T1000 (cell line): ENCODE results near the gene CCDC3.
"Not testable (repeated sequence)": the region's sequence is repeated elsewhere in the genome, so short reads cannot be mapped to it uniquely, and the experiment has no call there.

Experiments used
- DNase-seq: peaks from one replicate; lab custom pipeline; 2025; ENCODE audit warnings: mixed read lengths; lab: John Stamatoyannopoulos, UW

CCDC3 gene

DNA sequence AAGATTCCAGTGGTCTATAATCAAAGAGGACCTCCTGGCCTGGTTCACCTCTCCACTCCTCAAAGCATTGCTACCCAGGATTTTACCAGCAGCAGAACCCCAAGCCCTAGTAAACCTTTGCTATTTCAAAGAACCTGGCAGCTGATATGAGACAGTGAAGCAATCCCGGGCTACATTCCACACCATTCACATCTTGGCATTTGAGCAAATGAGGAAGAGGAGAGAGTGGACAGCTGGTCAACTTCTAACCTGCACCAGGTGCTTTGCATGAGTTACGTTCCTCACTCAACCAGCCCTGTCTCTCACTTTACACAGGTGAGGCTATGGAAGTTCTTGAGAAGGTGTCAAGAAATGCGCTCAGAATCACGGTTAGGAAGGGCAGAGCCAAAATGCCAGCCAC lies 1.1 kb downstream of the CCDC3 start:
- DNase-seq: no peak

DNA sequence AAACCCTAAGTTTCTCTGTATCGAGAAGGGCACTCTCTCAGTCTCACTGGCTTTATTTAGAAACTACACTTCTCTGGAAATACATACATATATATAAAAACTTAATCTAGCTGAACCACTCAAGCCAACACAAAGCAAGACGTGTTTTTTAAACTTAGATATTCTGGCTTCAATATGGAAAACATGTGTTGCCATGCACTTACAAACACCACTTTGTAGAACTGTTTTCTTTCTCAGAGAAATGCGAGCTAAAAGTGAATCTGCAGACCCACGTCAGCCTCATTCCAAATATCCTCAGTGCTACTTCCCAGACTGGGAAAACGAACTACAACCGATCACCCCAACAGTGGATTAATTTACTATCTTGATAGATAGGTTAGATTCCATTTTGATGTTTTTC lies 1.7 kb downstream of the CCDC3 start:
- no peak for DNase-seq

DNA sequence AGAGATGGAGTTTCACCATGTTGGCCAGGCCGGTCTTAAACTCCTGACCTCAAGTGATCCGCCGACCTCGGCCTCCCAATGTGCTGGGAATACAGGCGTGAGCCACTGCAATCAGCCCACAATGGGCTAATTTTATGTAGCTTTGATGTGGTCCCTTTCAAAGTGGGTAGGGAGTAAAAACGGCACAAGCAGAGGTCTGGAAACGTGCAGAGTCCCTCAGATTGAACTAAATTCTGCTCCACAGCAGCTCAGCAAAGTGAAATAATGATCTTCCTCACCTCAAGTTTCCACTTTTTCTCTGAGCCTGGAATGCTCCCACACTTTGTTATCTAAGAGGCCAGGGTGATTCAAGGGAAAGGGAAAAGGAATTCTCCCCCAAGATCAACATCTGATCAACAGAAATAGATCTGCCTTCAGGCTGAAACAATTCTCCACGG lies 6.1 kb downstream of the CCDC3 start:
- DNase-seq: no peak

DNA sequence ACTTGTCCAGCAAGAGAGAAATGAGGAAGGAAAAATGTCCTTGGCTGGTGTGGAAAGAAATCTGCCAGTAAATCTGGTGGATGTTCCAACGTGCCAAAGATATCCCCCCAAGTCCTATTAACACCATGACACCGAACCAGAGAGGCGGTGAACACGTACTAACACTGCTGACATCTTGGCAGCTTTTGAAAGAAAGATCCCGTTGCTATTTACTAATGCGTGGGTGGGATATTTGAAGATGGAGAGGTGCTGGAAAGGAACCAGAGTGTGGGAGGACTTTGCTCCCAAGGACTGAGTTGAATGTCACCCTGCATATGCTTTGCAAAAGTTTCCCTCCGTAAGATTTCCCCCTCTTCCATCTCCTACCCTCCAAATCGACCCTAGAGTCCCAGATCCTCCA lies 7.9 kb downstream of the CCDC3 start:
- no peak for DNase-seq

DNA sequence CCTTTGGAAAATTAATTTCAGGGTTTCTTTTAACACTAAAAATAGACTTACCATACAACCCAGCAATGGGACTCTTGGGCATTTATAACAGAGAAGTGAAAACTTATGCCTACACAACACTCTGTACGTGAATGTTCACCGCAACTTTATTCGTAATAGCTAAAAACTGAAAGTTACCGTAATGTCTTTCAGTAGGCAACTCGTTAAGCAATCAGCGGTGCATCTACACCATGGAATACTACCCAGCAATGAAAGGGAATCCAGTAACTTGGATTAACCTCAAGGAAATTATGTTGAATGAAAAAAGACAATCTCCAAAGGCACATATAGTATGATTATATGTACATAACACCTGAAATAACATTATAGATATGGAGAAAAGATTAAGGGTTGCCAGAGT lies 16.2 kb downstream of the CCDC3 start:
- no peak for DNase-seq

DNA sequence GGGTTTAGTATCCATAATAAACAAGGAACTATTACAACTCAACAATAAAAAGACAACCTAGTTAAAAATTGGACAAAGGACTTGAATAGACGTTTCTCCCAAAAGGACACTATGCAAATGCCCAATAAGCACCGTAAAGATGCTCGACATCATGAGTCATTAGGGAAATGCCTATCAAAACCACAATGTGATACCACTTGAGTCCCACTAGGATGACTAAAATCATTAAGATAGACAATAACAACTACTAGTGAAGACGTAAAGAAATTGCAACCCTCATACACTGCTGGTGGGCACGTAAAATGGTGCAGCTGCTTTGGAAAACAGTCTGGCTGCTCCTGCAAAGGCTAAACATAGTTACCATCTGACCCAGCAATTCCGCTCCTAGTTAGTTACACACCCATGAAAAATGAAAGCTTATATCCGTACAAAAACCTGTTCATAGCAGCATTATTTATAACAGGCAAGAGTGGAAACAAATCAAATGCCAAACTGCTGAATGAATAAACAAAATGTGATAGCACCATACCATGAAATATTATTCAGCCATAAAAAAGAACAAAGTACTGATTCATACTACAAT lies 17.3 kb downstream of the CCDC3 start:
- no peak for DNase-seq

DNA sequence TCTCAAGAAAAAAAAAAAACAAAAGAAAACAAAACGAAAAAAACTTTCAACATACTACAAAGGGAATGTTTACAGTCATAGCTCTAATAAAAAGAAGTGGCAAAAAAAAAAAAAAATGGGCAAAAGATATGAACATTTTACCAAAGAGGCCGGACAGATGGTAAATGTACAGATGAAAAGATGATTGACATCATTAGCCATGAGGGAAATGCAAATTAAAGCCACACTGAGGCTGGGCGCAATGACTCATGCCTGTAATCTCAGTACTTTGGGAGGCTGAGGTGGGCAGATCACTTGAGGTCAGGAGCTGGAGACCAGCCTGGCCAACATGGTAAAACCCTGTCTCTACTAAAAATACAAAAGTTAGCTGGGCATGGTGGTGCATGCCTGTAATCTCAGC lies 17.9 kb downstream of the CCDC3 start:
- DNase-seq: not testable (repeated sequence)

DNA sequence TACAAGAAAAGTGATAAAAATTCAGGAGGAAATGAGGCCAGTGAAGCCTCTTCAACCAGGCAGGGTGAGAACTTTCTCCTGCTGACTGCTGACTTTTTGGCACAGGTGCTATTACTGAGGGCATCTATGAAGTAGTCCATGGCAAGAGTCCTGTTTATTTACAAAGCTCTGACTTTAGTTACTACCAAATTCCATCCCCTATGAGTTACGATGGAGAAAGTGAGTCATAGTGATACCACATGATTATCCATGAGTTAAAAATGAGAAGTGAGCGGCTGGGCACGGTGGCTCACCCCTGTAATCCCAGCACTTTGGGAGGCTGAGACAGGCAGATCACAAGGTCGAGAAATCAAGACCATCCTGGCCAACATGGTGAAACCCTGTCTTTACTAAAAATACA lies 19.9 kb downstream of the CCDC3 start:
- DNase-seq: no peak

DNA sequence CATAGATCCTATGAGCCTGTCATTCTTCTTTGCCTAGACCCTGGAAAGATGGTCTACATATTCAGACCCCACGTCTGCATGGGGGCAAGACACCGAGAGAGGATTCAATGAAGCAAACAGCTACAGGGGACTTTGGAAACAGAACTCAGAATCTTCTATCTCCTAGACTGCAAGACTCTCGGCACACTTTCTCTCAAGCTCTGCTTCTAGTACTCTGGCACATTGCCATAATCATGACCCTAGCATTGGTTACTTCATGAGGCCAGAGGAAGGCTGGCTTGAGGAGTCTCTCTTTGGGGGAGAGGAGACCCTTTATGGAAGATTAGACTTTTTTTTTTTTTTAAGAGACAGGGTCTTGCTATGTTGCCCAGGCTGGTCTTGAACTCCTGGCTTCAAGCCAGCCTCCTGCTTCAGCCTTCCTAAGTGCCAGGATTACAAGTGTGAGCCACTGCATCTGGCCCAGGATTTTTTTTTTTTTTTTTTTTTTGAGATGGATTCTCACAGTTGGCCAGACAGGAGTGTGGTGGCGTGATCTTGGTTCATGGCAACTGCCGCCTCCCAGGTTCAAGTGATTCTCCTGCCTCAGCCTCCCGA lies 20.7 kb downstream of the CCDC3 start:
- DNase-seq: no peak

DNA sequence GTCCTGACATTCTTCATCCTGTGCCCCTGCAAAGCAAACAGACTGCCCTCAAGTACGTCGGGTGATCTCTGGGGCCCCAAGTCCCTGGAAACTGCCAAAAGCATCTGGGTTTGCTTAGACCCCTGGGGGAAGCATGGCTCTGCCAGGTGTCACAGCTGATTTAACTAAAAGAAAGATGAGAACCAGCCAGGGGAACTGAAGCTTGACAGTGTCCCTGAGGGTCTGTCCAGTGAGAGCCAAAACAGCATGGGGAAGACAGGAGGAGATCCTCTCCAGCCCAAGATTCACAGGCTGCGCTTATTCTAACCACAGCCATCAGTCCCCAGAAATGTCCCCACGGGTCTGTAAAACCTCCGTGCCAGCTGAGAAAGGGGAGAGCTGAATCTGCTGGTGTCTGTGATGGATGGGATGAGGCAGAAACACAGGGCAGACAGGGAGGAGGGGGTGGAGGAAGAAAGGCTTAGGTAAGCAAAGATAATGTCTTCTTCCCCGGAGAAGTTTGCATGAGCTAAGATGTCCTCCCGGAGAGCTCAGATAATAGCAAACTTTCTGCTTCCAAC lies 21.3 kb downstream of the CCDC3 start:
- DNase-seq: no peak

DNA sequence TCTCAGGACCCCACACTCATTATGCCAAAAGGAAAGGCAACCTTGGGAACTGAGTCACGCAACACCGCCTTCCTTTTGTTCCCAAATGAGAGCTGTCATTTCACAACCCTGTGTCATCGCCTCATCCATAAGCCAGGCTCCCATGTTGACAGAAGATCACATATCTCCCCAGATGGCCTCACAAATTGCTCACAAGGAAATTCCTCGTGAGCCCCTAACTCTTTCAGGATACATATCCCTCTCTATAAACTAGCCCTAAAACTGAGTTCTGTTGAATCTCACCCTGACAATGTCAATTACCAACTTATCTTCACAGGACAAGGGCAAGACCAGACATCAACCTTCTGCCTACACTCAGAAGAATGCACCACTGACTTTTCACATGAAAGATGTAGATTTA lies 22.6 kb downstream of the CCDC3 start:
- DNase-seq: no peak

DNA sequence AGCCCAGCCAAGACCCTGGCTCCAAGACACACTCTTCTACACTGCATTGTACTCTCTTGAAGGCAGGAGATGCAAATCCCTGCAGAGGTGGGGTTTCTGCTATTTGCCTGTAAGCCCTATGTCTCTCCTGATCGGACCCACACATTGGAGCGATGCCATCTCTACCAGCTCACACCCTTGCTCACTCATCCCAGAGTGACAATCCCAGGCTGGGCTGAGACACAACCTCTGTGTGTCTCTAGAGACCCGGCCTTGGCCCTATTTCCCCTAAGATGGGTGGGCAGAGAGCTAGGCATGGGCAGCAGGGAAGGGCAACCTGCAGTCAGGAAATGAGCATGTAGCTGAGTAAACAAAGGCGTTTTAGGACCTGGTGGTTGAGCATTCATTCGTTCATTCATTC lies 25.6 kb downstream of the CCDC3 start:
- no peak for DNase-seq

DNA sequence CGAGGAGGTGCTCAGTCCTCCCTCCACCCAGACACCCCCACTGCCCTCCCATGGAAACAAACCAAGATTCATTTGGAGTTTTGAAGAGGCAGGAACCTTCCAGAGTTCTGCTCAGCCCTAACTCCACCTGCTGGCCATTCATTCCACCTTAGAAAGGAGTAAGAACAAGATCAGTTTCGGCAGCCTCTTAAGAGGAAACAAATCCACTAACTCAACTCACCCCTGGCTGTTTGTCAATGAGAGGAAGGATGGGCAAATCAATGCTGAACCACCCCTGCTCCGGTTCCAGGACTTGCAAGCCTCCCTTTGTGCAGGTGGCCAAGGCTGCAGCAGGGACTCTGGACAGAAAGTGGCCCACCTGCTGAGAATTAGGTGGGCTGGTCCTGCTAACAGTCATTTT lies 26.2 kb downstream of the CCDC3 start:
- DNase-seq: no peak

DNA sequence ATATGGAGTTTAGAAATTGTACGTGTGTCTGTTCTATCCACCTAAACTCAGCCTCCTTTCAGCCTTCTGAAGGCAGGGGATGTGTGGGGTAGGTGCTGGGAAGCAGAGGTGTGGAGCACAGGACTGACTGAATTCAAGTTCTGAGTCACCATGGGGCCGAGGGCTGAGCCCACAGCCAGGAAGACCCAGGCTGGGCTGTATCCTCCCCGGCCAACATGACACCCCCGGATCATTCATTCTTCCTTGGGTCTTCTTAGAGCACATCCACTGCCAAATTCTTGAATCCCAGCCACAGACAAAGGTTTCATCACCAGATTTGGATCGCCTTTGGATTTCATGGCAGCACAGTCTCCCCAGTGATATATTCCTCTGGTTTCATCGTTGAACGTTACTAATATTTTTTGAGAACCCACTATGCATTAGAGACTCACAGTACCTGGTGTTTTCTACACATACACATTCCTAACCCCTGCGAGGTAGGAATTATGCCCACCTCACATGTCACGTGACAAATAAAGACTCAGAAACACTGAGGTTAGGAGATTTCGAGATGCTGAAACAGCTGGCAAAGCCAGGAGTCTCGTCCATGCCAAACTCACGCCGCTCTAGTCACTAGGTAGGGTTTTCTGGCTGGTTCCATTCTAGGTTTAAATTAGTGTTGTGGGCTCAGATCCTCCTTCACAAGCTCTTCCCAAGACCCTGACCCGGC lies 26.9 kb downstream of the CCDC3 start:
- no peak for DNase-seq

DNA sequence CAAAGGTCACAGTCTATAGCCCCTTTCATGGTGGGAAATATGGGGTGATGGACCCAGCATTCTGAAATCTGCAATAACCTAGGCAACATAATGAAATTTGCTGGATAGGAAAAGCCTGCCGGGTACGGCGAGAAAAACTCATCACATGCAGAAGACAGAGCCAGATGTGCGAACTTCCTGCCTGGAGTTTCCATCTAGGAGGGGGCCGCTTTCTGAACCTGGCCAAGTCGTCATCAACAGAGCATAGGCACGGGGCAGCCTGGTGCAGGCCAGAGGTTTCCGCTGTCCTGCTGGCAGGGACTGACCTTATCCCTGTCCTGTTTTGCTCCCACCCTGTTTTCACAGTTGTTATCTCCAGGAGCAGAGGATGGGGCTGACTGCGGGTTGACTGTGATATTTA lies 27.4 kb downstream of the CCDC3 start:
- no peak for DNase-seq

DNA sequence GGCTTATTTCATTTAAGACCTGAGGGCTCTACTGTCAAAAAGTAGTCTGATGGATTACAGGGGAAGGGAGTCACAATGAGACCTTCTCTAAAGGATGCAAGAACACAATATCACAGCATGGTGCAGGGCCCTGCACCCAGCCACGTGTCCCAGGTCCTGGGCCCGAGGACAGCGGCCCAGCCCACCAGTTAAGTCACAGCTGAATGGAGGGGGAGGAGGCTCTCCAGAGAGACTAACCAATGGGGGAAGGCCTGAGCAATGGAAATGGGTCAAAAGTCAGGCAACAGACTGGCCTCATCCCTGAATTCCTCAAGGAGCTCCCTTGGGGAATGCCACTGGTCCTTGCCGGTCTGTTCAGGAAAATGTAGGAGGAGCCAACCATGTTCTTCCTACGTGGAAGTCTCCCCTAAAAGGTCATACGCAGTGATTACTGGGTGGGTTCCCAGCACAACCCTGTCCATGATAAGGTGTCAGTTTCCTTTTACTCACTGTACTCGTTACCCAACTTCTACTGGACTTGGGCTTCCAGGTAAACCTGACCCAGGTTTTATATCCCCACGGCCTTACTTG lies 28.3 kb downstream of the CCDC3 start:
- DNase-seq: no peak

DNA sequence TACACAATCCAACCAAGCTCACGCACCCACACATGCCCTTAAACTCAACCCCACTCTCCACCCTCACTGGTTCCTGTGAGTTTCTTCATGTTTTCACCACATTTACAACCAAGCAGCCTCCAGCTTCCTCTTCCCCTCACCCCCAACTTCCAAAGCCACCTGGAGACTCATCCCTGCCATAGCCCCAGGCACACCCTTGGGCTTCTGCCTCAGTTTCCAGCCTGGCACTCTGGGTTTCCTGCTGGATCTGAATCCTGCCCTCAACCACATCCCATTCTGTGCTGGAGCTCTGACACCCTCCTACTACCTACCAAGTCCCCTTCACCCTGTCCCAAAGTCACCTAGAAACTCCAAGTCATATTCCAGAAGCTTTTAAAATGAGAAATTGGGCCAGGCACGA lies 29.4 kb downstream of the CCDC3 start:
- no peak for DNase-seq

DNA sequence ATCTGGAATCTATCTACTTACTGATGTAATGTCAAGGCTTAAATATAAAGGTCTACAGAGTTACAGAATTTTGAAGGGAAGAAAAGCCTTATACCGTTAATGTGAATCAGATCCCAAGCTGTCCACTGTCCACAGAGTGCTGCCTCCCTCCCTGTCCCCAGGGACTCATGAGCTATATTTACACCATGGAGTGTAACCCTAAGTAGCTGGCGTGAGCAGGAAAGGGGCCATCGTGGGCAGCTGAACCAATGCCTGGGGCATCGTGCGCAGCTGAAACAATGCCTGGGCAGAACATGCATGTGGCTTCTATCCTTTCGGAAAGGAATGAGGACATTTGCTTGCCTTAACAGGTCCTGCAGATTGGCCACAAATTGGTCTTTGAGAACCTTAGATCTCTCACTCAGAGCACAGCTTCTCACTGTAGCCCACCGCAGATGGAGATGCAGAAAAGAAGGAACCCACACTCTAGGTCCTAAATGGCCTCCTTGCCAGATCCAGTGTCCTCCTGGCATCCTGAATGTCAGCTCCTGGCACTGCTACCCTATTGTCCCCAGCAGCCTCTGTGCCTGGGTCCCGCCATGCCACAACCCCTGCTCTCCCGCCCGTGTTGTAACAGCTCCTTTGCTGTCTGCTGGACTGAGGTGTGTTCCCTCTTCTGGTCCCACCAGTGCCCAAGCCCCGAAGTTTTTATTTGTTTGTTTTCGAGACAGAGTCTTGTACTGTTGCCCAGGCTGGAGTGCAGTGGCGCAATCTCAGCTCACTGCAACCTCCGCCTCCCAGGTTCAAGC lies 30.3 kb downstream of the CCDC3 start:
- DNase-seq: no peak

DNA sequence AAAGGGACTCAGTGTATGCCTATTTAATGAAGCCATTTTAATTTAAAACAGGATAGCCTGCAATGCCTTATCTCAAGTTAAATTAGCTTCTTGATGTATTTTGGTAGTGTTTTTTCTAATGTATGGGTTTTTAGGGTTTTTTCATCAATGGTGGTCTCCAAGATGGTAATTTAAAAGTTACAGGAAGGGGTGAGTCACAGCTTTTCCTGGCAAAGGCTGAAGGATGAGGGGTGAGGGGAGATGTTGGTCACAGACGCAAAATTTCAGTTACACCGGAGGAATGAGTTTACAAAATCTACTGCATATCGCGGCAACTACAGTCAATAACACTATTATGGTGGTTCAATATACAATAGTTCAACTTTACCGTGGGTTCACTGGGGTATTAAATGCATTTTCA lies 31.6 kb downstream of the CCDC3 start:
- no peak for DNase-seq

DNA sequence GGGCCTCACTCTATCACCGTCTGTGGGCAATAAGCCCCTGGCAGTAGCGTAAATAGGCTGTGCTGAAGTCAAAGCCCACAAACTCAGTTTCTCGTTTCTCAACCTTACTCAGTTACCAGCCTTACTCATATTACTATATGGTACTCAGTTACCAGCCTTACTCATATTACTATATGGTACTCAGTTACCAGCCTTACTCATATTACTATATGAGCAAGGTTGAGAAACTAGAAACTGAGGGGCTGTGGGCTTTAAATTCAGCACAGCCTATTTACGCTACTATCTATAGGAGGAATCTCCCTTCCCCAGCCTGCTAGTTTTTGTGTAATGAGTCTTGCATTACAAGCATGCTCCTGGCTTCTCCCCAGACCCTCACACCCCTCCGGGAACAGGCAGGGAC lies 35.4 kb downstream of the CCDC3 start:
- no peak for DNase-seq

DNA sequence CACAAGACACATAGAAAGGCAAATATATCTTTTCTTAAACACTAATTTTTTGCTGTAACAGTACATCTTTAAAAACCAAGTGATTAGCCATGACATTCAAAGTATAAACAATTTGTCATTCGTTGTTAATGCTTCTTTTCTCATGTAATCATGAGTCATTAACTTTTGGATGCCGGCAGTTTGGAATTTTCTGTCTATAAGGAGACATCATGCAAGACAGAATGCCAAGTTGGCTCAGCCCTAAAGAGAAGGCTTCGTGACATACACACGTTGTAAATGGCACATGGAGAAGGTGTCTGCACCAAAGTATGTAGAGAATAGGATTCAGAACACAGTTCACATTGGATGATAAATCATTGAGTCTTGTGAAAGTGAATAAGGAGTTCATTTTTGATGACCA lies 35.9 kb downstream of the CCDC3 start:
- no peak for DNase-seq

DNA sequence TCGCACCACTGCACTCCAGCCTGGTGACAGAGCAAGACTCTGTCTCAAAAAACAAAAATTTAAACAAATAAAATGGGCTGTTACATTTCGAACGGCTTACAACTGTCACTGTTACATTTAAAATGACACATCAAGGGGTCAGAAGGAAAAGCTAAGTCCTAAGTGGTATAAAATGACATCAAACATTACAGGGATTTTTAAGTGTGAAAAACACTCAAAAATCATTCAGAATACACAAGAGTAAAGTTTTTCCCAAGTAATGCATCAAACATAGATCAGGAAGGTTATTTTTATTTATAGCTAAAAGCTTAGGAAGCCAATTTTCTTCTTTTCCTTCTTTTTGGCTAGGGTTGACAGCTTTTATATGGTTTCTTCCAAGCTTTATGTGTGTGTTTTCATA lies 39.0 kb downstream of the CCDC3 start:
- DNase-seq: no peak
